HepG2 (cell line): ENCODE data around the gene MAP3K9. TPM values are rescaled to one million over a fixed set of nuclear protein-coding genes. Genes with fewer than 3 reads are reported as not detected.

ENCODE experiments used
- EEA1 ChIP-seq: sonication (generic); formaldehyde crosslinking; IDR thresholded peaks from 2 replicates; pipeline ENCODE4 v1.5.1; 2020; ENCODE audit warnings: mild to moderate bottlenecking, missing genetic modification reagents, borderline replicate concordance
- FOXJ3 ChIP-seq: sonication (generic); formaldehyde crosslinking; IDR thresholded peaks from 2 replicates; pipeline ENCODE4 v1.4.0; 2020; ENCODE audit warnings: missing genetic modification reagents, mild to moderate bottlenecking, borderline replicate concordance
- IKZF5 ChIP-seq: IDR thresholded peaks from 2 replicates; pipeline ENCODE4 v1.6.1; 2018; ENCODE audit warnings: missing genetic modification reagents, mild to moderate bottlenecking, missing compliant biosample characterization
- MLLT10 ChIP-seq: sonication (generic); formaldehyde crosslinking; IDR thresholded peaks from 2 replicates; pipeline ENCODE4 v1.4.0; 2020; ENCODE audit warnings: missing genetic modification reagents
- MTF1 ChIP-seq: sonication (generic); formaldehyde crosslinking; IDR thresholded peaks from 2 replicates; pipeline ENCODE4 v1.5.0; 2020; ENCODE audit warnings: missing genetic modification reagents
- RERE ChIP-seq: IDR thresholded peaks from 2 replicates; pipeline ENCODE4 v1.6.1; 2016; ENCODE audit warnings: low read depth, missing genetic modification reagents, missing compliant biosample characterization
- SMAD1 ChIP-seq: sonication (generic); formaldehyde crosslinking; IDR thresholded peaks from 2 replicates; pipeline ENCODE4 v1.4.0; 2020; ENCODE audit warnings: missing genetic modification reagents, low read depth, mild to moderate bottlenecking, borderline replicate concordance
- SRF ChIP-seq: IDR thresholded peaks from 2 replicates; pipeline ENCODE4 v1.6.1; 2011; ENCODE audit warnings: mild to moderate bottlenecking, low read depth, low read length, moderate library complexity
- SUZ12 ChIP-seq: fragments of 150-350 bp; IDR thresholded peaks from 2 replicates; pipeline ENCODE4 v1.6.1; 2014; ENCODE audit warnings: low read depth, low read length
- ZFP62 ChIP-seq: sonication (generic); formaldehyde crosslinking; IDR thresholded peaks from 2 replicates; pipeline ENCODE4 v1.4.0; 2020; ENCODE audit warnings: missing genetic modification reagents
- ZNF256 ChIP-seq: sonication (generic); formaldehyde crosslinking; conservative IDR thresholded peaks from 2 replicates; pipeline ENCODE4 v1.4.0; 2020; ENCODE audit warnings: missing genetic modification reagents
- ZNF34 ChIP-seq: sonication (generic); formaldehyde crosslinking; IDR thresholded peaks from 2 replicates; pipeline ENCODE4 v1.4.0; 2020; ENCODE audit warnings: mild to moderate bottlenecking, missing genetic modification reagents, borderline replicate concordance
- ZNF776 ChIP-seq: sonication (generic); formaldehyde crosslinking; IDR thresholded peaks from 2 replicates; pipeline ENCODE4 v1.4.0; 2020; ENCODE audit warnings: mild to moderate bottlenecking, missing genetic modification reagents
- polyA plus RNA-seq, 8 experiments: library from polyadenylated mRNA; depleted of rRNA in 3 of 8; stranded (reverse) in 7 of 8; unstranded in 1 of 8; fragments of >200 nt; fragmentation: Illumina TruSeq in 4 of 8; extraction: Trizol in 4 of 8; gene quantifications; 2 replicates each; pipeline versions ENCODE4 v1.2.1 to v1.2.3, GENCODE V29; 2011 to 2016; ENCODE audit warnings: low read depth in 4 of 8, missing spikeins in 1 of 8, mixed read lengths in 1 of 8; ENCODE audit not compliant: insufficient read depth in 1 of 8
- total RNA-seq, 5 experiments: library from RNA; depleted of rRNA; stranded (reverse); fragments of >200 nt; fragmentation: Illumina TruSeq; extraction: Trizol; gene quantifications; 2 replicates each; pipeline ENCODE4 v1.2.3, GENCODE V29; 2016; ENCODE audit warnings: low read depth in 1 of 5
- TF ChIP-seq, protein P1 (sequence below): sonication (generic); formaldehyde crosslinking; IDR thresholded peaks from 2 replicates; pipeline ENCODE4 v1.8.1; 2023; ENCODE audit warnings: mild to moderate bottlenecking, missing genetic modification reagents
- TF ChIP-seq, protein P2 (sequence below): IDR thresholded peaks from 2 replicates; pipeline ENCODE4 v1.6.1; 2012; ENCODE audit warnings: low read length, improper control_type of control experiment

Gene MAP3K9
- total and polyA plus RNA-seq, 2 of the 13 experiments (the other 11 are each of a cell fraction or from before 2014, with no cell fraction given) = 4.3 to 4.5 TPM

- TF ChIP-seq SMAD1 (CRISPR knock-in tag) = no peak
- no peak for TF ChIP-seq ZNF34 (CRISPR knock-in tag)
- no peak for TF ChIP-seq SRF
- no peak for TF ChIP-seq FOXJ3 (CRISPR knock-in tag)
- no peak for TF ChIP-seq MLLT10
- no peak for TF ChIP-seq SUZ12
- 0 out of 2 replicates have a peak, but pooled peaks have one; percentile 15 for TF ChIP-seq IKZF5 (CRISPR knock-in tag)
- no peak for TF ChIP-seq ZFP62 (CRISPR knock-in tag)
- no peak for TF ChIP-seq MTF1 (CRISPR knock-in tag)
- no peak for TF ChIP-seq ZNF776 (CRISPR knock-in tag)
- no peak for TF ChIP-seq ZNF256 (CRISPR knock-in tag)
- TF ChIP-seq RERE (CRISPR knock-in tag) = no peak
- TF ChIP-seq EEA1 (CRISPR knock-in tag) = 0 out of 2 replicates have a peak, but pooled peaks have one; percentile 25
- TF ChIP-seq, protein P1, sequence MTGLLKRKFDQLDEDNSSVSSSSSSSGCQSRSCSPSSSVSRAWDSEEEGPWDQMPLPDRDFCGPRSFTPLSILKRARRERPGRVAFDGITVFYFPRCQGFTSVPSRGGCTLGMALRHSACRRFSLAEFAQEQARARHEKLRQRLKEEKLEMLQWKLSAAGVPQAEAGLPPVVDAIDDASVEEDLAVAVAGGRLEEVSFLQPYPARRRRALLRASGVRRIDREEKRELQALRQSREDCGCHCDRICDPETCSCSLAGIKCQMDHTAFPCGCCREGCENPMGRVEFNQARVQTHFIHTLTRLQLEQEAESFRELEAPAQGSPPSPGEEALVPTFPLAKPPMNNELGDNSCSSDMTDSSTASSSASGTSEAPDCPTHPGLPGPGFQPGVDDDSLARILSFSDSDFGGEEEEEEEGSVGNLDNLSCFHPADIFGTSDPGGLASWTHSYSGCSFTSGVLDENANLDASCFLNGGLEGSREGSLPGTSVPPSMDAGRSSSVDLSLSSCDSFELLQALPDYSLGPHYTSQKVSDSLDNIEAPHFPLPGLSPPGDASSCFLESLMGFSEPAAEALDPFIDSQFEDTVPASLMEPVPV (CRISPR knock-in tag) = no peak
- TF ChIP-seq, protein P2, sequence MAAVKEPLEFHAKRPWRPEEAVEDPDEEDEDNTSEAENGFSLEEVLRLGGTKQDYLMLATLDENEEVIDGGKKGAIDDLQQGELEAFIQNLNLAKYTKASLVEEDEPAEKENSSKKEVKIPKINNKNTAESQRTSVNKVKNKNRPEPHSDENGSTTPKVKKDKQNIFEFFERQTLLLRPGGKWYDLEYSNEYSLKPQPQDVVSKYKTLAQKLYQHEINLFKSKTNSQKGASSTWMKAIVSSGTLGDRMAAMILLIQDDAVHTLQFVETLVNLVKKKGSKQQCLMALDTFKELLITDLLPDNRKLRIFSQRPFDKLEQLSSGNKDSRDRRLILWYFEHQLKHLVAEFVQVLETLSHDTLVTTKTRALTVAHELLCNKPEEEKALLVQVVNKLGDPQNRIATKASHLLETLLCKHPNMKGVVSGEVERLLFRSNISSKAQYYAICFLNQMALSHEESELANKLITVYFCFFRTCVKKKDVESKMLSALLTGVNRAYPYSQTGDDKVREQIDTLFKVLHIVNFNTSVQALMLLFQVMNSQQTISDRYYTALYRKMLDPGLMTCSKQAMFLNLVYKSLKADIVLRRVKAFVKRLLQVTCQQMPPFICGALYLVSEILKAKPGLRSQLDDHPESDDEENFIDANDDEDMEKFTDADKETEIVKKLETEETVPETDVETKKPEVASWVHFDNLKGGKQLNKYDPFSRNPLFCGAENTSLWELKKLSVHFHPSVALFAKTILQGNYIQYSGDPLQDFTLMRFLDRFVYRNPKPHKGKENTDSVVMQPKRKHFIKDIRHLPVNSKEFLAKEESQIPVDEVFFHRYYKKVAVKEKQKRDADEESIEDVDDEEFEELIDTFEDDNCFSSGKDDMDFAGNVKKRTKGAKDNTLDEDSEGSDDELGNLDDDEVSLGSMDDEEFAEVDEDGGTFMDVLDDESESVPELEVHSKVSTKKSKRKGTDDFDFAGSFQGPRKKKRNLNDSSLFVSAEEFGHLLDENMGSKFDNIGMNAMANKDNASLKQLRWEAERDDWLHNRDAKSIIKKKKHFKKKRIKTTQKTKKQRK = no peak
These were observed at the start of gene MAP3K9 (continued) for GRCh38 chr14:70809225-70810219.
